Measurements from ENCODE around the gene LCE2B. TPM values are rescaled to one million over a fixed set of nuclear protein-coding genes. Genes with fewer than 3 reads are reported as not detected.

Gene LCE2B
- total and polyA plus RNA-seq, 2 donors (not counting 3 experiments of a cell fraction or from before 2014, with no cell fraction given), result not detected

GRCh38 chr1:152643945-152644344, 42.0 kb upstream of the LCE2B start:
- no peaks in the 10 kb centered on the region for H4K20me1 ChIP-seq (replicated peaks; ENCODE audit: control insufficient read depth, extremely low read depth, insufficient read depth, low read length)
- ChIA-PET POLR2A (no interaction called here), CTCF (interaction anchor here (1.2 to 2.4 kb wide), 2 partner anchors 10 to 14 kb away, joined by 3 to 17 read pairs; no protein-coding TSS in a partner anchor)
- DNase-seq (ENCODE audit: low read depth, low spot score) (no peak), FAIRE-seq (no peak)
- H3K27ac ChIP-seq (ENCODE audit: insufficient read depth, low read depth, low read length), result no peak overlapping the region
- BruUV-seq (replicated peaks), result no TSS peak
- no peak overlapping the region for H3K9ac ChIP-seq (replicated peaks; ENCODE audit: extremely low read depth, insufficient read depth, low read length)
- no peaks in the 10 kb centered on the region for H3K36me3 ChIP-seq (ENCODE audit: control insufficient read depth in 2 of 2, extremely low read depth in 1 of 2, insufficient read depth in 2 of 2, low read length in 2 of 2)
- H3K79me2 ChIP-seq (ENCODE audit: control insufficient read depth, insufficient read depth, low read length), result no peaks in the 10 kb centered on the region
- H3K4me3 ChIP-seq (replicated peaks in 1 of 3; ENCODE audit: insufficient read depth in 1 of 3, low read depth in 1 of 3, low read length in 3 of 3), result no peak overlapping the region
- H3K27me3 ChIP-seq (ENCODE audit: control insufficient read depth in 2 of 2, insufficient read depth in 2 of 2, low read length in 2 of 2), result no peaks in the 10 kb centered on the region
- H2AFZ ChIP-seq (ENCODE audit: low read depth, low read length), result no peak overlapping the region
- dilution Hi-C loops (cut with MboI; ENCODE audit: extremely low pct_ligation_motif_present, low sequenced_read_pairs) (no loop called here), intact Hi-C loops (cut with micrococcal nuclease) (no loop called here)
- no peak overlapping the region for H3K4me2 ChIP-seq (ENCODE audit: insufficient read depth, low read length)
- no peak for TF ChIP-seq CTCF (IDR thresholded peaks at IDR 0.05; ENCODE audit: extremely low read depth in 1 of 2, insufficient read depth in 1 of 2, low read depth in 1 of 2, low read length in 2 of 2)
- no peak for TF ChIP-seq EZH2 (IDR thresholded peaks at IDR 0.05; ENCODE audit: borderline replicate concordance, low read depth, low read length, severe bottlenecking)
- TF ChIP-seq JUN (IDR thresholded peaks at IDR 0.05; ENCODE audit: borderline replicate concordance, insufficient read depth, insufficient read length, low read depth), result no peak
- TF ChIP-seq POLR2A (IDR thresholded peaks at IDR 0.05; ENCODE audit: low read depth, low read length), result no peak
- TF ChIP-seq MYC (IDR thresholded peaks at IDR 0.05; ENCODE audit: low read depth, low read length), result no peak
- no peak for TF ChIP-seq POLR2AphosphoS5 (IDR thresholded peaks at IDR 0.05; ENCODE audit: insufficient read depth, low read depth, low read length)
- no peak for TF ChIP-seq FOS (IDR thresholded peaks at IDR 0.05; ENCODE audit: borderline replicate concordance, insufficient read depth, low read length)
- TF ChIP-seq GATA2 (IDR thresholded peaks at IDR 0.05; ENCODE audit: insufficient read depth, insufficient read length, low read depth, low read length), result no peak
- TF ChIP-seq MAX (IDR thresholded peaks at IDR 0.05; ENCODE audit: insufficient read depth, insufficient read length), result no peak
- H3K9me3 ChIP-seq (replicated peaks; ENCODE audit: control insufficient read depth, insufficient read depth, low read length), result no peaks in the 10 kb centered on the region
- no peaks in the 10 kb centered on the region for H3K9me1 ChIP-seq (replicated peaks; ENCODE audit: control insufficient read depth, extremely low read depth, insufficient read depth, low read length)
- H3K4me1 ChIP-seq (ENCODE audit: control insufficient read depth, extremely low read depth, insufficient read depth, low read length), result no peaks in the 10 kb centered on the region

Measured in endothelial cell of umbilical vein (primary cell).